ENCODE data around the gene HNRNPF. TPM values are rescaled to one million over a fixed set of nuclear protein-coding genes. Genes with fewer than 3 reads are reported as not detected.

Gene HNRNPF
- total RNA-seq, 2 donors from 2014 or later = 57.8 to 78.7 TPM

DNA sequence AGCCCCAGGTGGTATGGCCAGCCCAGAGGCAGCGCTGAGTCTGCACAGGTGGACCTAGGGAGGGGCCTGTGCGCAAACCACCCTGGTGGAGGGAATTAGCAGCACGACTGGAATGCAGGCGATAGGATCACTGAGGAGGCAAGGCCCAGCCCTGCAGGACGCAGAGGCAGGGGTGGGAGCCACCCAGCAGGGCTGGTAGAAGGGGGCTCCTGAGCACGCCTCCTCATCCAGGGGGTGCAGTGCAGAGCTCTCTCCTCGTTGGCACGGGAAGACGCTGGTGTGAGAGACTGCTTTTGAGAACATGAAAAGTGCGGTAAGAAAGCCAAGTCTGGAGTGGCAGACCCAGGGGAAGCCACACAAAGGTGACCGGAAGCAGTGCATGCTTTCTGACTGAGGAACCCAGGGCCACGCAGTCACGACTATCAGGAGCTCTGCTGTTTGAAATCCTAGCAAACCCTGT lies 31.5 kb downstream of the HNRNPF start:
- no peaks in the 10 kb centered on the region for H3K27me3 ChIP-seq
- TF ChIP-seq, protein P1, sequence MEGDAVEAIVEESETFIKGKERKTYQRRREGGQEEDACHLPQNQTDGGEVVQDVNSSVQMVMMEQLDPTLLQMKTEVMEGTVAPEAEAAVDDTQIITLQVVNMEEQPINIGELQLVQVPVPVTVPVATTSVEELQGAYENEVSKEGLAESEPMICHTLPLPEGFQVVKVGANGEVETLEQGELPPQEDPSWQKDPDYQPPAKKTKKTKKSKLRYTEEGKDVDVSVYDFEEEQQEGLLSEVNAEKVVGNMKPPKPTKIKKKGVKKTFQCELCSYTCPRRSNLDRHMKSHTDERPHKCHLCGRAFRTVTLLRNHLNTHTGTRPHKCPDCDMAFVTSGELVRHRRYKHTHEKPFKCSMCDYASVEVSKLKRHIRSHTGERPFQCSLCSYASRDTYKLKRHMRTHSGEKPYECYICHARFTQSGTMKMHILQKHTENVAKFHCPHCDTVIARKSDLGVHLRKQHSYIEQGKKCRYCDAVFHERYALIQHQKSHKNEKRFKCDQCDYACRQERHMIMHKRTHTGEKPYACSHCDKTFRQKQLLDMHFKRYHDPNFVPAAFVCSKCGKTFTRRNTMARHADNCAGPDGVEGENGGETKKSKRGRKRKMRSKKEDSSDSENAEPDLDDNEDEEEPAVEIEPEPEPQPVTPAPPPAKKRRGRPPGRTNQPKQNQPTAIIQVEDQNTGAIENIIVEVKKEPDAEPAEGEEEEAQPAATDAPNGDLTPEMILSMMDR (IDR thresholded peaks at IDR 0.05) = no peak
- DNase-seq (ENCODE audit: low spot score) = no peak
- no peaks in the 10 kb centered on the region for H3K4me1 ChIP-seq
- H3K4me3 ChIP-seq = no peak overlapping the region
- no peaks in the 10 kb centered on the region for H3K36me3 ChIP-seq
- H3K27ac ChIP-seq = no peak overlapping the region
- no peaks in the 10 kb centered on the region for H3K9me3 ChIP-seq

GRCh38 chr10:43376828-43377423 lies 32.1 kb downstream of the HNRNPF start:
- H3K4me3 ChIP-seq = no peak overlapping the region
- H3K36me3 ChIP-seq = no peaks in the 10 kb centered on the region
- H3K27ac ChIP-seq = no peak overlapping the region
- no peak for DNase-seq (ENCODE audit: low spot score)
- H3K27me3 ChIP-seq = no peaks in the 10 kb centered on the region
- H3K4me1 ChIP-seq = no peaks in the 10 kb centered on the region
- TF ChIP-seq, protein P1 (IDR thresholded peaks at IDR 0.05) = no peak
- no peaks in the 10 kb centered on the region for H3K9me3 ChIP-seq

DNA sequence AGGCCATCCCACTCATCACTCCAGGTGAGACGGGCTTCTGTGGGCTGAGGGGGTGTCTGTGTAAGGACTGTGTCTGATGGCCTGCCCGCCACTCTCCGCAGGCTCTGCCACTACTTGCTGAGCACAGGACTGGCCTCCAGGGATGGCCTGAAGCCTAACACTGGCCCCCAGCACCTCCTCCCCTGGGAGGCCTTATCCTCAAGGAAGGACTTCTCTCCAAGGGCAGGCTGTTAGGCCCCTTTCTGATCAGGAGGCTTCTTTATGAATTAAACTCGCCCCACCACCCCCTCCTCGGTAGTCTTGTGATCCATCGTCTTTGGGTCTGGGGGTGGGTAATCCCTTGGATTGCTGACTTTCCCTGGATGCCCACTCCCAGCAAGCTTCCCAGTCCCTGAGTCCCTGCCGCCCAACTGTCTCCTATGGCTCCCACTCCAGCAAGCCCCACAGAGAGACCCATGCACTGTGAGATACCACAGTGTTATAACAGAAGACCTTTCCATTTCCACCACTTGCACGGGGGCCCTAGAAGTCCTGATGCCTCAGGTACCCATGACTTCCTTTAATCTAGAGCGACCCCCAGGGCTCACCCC lies 32.8 kb downstream of the HNRNPF start:
- Histone ChIP-seq H3K4me1 (no peaks in the 10 kb centered on the region), H3K27me3 (no peaks in the 10 kb centered on the region), H3K9me3 (no peaks in the 10 kb centered on the region), H3K4me3 (no peak overlapping the region), H3K27ac (no peak overlapping the region), H3K36me3 (no peaks in the 10 kb centered on the region)
- DNase-seq (ENCODE audit: low spot score) = no peak
- TF ChIP-seq, protein P1 (IDR thresholded peaks at IDR 0.05) = no peak

- no peak for DNase-seq (ENCODE audit: low spot score)
- TF ChIP-seq, protein P1 (IDR thresholded peaks at IDR 0.05) = no peak
- H3K36me3 ChIP-seq = no peaks in the 10 kb centered on the region
- H3K9me3 ChIP-seq = no peaks in the 10 kb centered on the region
- H3K4me3 ChIP-seq = no peak overlapping the region
- no peaks in the 10 kb centered on the region for H3K27me3 ChIP-seq
- H3K4me1 ChIP-seq = no peaks in the 10 kb centered on the region
- H3K27ac ChIP-seq = no peak overlapping the region
Measured at GRCh38 chr10:43375401-43376020, 33.5 kb downstream of the HNRNPF start.

- Histone ChIP-seq H3K4me1 (no peaks in the 10 kb centered on the region), H3K36me3 (no peaks in the 10 kb centered on the region), H3K27me3 (no peaks in the 10 kb centered on the region), H3K9me3 (no peaks in the 10 kb centered on the region), H3K4me3 (no peak overlapping the region), H3K27ac (no peak overlapping the region)
- TF ChIP-seq, protein P1 (IDR thresholded peaks at IDR 0.05) = no peak
- no peak for DNase-seq (ENCODE audit: low spot score)
Measured at GRCh38 chr10:43374194-43374593, 34.8 kb downstream of the HNRNPF start.

Measured in right atrium auricular region (tissue), 2 donors.